SK-N-SH treated with all-trans-retinoic acid at 6 μM for 48 hours (cell line): ENCODE measurements around the gene OSBPL2.

Experiments used
- ATAC-seq: fragments of 200-7000 bp; cut with Tn5 transposase; 3 replicates; pipeline ENCODE4 v1.9.1; 2020; ENCODE audit warnings: mild to moderate bottlenecking, moderate library complexity
- ARNTL ChIP-seq: fragments of 450-650 bp; formaldehyde crosslinking; IDR thresholded peaks from 2 replicates; pipeline ENCODE4 v1.5.0; 2020; ENCODE audit warnings: low read depth, mild to moderate bottlenecking, moderate library complexity, borderline replicate concordance
- CSDC2 ChIP-seq: fragments of 250-450 bp; sonication (Bioruptor Pico); IDR thresholded peaks from 2 replicates; pipeline ENCODE4 v1.5.0; 2020; ENCODE audit warnings: mild to moderate bottlenecking, moderate library complexity
- ESRRG ChIP-seq: fragments of 250-450 bp; sonication (Bioruptor Pico); IDR thresholded peaks from 2 replicates; pipeline ENCODE4 v1.6.1; 2021; ENCODE audit warnings: mild to moderate bottlenecking
- GLIS3 ChIP-seq: fragments of 250-450 bp; sonication (Bioruptor Pico); IDR thresholded peaks from 2 replicates; pipeline ENCODE4 v1.5.0; 2020; ENCODE audit warnings: mild to moderate bottlenecking, moderate library complexity
- ISL1 ChIP-seq: fragments of 250-450 bp; sonication (Bioruptor Pico); IDR thresholded peaks from 2 replicates; pipeline ENCODE4 v2.1.2; 2022; ENCODE audit warnings: mild to moderate bottlenecking, moderate library complexity
- OSR1 ChIP-seq: fragments of 250-450 bp; sonication (Bioruptor Pico); IDR thresholded peaks from 2 replicates; pipeline ENCODE4 v1.8.0; 2022; ENCODE audit warnings: moderate library complexity, mild to moderate bottlenecking, inconsistent platforms
- RARB ChIP-seq: fragments of 250-450 bp; sonication (Bioruptor Pico); IDR thresholded peaks from 2 replicates; pipeline ENCODE4 v1.8.0; 2021; ENCODE audit warnings: mild to moderate bottlenecking, moderate library complexity
- SNAI2 ChIP-seq: fragments of 250-450 bp; sonication (Bioruptor Pico); IDR thresholded peaks from 2 replicates; pipeline ENCODE4 v1.5.0; 2020; ENCODE audit warnings: mild to moderate bottlenecking, moderate library complexity
- TCF4 ChIP-seq: fragments of 250-450 bp; sonication (Bioruptor Pico); IDR thresholded peaks from 2 replicates; pipeline ENCODE4 v1.8.0; 2021; ENCODE audit warnings: mild to moderate bottlenecking, moderate library complexity, borderline replicate concordance
- TOX ChIP-seq: fragments of 250-450 bp; sonication (Bioruptor Pico); IDR thresholded peaks from 2 replicates; pipeline ENCODE4 v1.8.0; 2021; ENCODE audit warnings: mild to moderate bottlenecking, moderate library complexity, borderline replicate concordance
- ZC3H10 ChIP-seq: fragments of 250-450 bp; sonication (Bioruptor Pico); IDR thresholded peaks from 2 replicates; pipeline ENCODE4 v1.5.1; 2021; ENCODE audit warnings: mild to moderate bottlenecking, moderate library complexity
- ZFP3 ChIP-seq: fragments of 250-450 bp; sonication (Bioruptor Pico); IDR thresholded peaks from 2 replicates; pipeline ENCODE4 v1.5.0; 2020; ENCODE audit warnings: mild to moderate bottlenecking, moderate library complexity
- ZFP30 ChIP-seq: fragments of 450-650 bp; formaldehyde crosslinking; IDR thresholded peaks from 2 replicates; pipeline ENCODE4 v1.5.0; 2022; ENCODE audit warnings: mild to moderate bottlenecking, moderate library complexity
- ZNF565 ChIP-seq: fragments of 450-650 bp; formaldehyde crosslinking; conservative IDR thresholded peaks from 2 replicates; pipeline ENCODE4 v1.5.0; 2020; ENCODE audit warnings: low read depth, mild to moderate bottlenecking, moderate library complexity
- ZNF70 ChIP-seq: fragments of 450-650 bp; formaldehyde crosslinking; IDR thresholded peaks from 2 replicates; pipeline ENCODE4 v1.5.0; 2020; ENCODE audit warnings: mild to moderate bottlenecking, moderate library complexity
- TF ChIP-seq, protein P1 (sequence below): fragments of 250-450 bp; sonication (Bioruptor Pico); IDR thresholded peaks from 2 replicates; pipeline ENCODE4 v1.5.0; 2020; ENCODE audit warnings: mild to moderate bottlenecking, moderate library complexity
- TF ChIP-seq, protein P2 (sequence below): fragments of 250-450 bp; sonication (Bioruptor Pico); IDR thresholded peaks from 2 replicates; pipeline ENCODE4 v1.5.1; 2021; ENCODE audit warnings: mild to moderate bottlenecking, moderate library complexity
- TF ChIP-seq, protein P3 (sequence below): fragments of 250-450 bp; sonication (Bioruptor Pico); IDR thresholded peaks from 2 replicates; pipeline ENCODE4 v1.8.0; 2021; ENCODE audit warnings: low read depth, mild to moderate bottlenecking, moderate library complexity, borderline replicate concordance
- TF ChIP-seq, protein P4 (sequence below): fragments of 250-450 bp; sonication (Bioruptor Pico); IDR thresholded peaks from 2 replicates; pipeline ENCODE4 v1.8.0; 2020; ENCODE audit warnings: mild to moderate bottlenecking, moderate library complexity, borderline replicate concordance
- TF ChIP-seq, protein P5 (sequence below): fragments of 250-450 bp; sonication (Bioruptor Pico); IDR thresholded peaks from 2 replicates; pipeline ENCODE4 v1.5.1; 2020; ENCODE audit warnings: low read depth, mild to moderate bottlenecking, moderate library complexity

Gene OSBPL2

DNA sequence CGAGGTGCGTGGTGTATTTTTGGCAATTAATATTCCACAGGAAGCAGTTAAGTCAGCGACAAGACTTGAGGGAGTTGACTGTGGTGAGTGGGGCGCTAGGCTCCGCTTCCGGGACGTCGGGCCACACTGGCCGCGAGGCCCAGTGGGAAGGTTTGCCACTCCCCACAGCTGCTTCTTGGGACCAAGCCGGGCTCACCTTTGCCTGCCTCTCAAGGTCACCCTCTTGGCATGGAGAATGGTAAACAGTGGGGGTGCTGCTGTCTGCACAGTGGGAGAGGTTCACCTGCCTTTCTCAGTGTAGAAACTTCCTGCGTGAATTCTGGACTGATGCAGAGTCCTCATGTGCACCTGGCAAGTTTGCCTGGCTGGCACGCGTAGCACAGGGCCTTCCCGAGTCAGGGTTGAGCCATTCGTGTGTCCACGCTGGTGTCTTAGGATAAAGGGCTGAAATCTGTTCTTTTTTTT, 6.4 kb downstream of the OSBPL2 start (continued):
- TF ChIP-seq, protein P1, sequence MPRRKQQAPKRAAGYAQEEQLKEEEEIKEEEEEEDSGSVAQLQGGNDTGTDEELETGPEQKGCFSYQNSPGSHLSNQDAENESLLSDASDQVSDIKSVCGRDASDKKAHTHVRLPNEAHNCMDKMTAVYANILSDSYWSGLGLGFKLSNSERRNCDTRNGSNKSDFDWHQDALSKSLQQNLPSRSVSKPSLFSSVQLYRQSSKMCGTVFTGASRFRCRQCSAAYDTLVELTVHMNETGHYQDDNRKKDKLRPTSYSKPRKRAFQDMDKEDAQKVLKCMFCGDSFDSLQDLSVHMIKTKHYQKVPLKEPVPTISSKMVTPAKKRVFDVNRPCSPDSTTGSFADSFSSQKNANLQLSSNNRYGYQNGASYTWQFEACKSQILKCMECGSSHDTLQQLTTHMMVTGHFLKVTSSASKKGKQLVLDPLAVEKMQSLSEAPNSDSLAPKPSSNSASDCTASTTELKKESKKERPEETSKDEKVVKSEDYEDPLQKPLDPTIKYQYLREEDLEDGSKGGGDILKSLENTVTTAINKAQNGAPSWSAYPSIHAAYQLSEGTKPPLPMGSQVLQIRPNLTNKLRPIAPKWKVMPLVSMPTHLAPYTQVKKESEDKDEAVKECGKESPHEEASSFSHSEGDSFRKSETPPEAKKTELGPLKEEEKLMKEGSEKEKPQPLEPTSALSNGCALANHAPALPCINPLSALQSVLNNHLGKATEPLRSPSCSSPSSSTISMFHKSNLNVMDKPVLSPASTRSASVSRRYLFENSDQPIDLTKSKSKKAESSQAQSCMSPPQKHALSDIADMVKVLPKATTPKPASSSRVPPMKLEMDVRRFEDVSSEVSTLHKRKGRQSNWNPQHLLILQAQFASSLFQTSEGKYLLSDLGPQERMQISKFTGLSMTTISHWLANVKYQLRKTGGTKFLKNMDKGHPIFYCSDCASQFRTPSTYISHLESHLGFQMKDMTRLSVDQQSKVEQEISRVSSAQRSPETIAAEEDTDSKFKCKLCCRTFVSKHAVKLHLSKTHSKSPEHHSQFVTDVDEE (CRISPR knock-in tag) = no peak

DNA sequence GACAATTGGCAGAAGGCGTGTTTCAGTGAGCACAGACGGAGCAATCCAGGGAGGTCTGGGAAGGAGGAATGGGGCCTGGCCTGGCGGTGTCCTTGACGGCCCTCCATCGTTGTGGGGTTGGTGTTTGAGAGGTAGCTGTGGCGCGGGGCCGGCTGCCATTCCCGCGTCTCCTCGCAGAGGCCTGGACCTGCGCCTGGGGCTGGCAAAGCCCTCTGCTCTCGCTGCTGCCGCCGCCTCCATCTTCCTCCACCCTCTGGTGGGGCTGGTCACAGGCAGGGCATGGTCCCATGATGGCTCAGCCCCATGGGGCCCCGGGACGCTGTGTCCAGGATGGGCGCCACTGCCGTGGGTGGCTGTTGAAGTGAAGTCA, 7.6 kb downstream of the OSBPL2 start:
- ATAC-seq = no peak
- TF ChIP-seq CSDC2 (CRISPR knock-in tag) (no peak), ZFP30 (CRISPR knock-in tag) (no peak), ZNF565 (CRISPR knock-in tag) (no peak), ZNF70 (CRISPR knock-in tag) (no peak), GLIS3 (no peak), SNAI2 (CRISPR knock-in tag) (no peak), TOX (no peak), OSR1 (CRISPR knock-in tag) (no peak), ESRRG (no peak)
- TF ChIP-seq, protein P2, sequence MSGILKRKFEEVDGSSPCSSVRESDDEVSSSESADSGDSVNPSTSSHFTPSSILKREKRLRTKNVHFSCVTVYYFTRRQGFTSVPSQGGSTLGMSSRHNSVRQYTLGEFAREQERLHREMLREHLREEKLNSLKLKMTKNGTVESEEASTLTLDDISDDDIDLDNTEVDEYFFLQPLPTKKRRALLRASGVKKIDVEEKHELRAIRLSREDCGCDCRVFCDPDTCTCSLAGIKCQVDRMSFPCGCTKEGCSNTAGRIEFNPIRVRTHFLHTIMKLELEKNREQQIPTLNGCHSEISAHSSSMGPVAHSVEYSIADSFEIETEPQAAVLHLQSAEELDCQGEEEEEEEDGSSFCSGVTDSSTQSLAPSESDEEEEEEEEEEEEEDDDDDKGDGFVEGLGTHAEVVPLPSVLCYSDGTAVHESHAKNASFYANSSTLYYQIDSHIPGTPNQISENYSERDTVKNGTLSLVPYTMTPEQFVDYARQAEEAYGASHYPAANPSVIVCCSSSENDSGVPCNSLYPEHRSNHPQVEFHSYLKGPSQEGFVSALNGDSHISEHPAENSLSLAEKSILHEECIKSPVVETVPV = no peak
- TF ChIP-seq, protein P3, sequence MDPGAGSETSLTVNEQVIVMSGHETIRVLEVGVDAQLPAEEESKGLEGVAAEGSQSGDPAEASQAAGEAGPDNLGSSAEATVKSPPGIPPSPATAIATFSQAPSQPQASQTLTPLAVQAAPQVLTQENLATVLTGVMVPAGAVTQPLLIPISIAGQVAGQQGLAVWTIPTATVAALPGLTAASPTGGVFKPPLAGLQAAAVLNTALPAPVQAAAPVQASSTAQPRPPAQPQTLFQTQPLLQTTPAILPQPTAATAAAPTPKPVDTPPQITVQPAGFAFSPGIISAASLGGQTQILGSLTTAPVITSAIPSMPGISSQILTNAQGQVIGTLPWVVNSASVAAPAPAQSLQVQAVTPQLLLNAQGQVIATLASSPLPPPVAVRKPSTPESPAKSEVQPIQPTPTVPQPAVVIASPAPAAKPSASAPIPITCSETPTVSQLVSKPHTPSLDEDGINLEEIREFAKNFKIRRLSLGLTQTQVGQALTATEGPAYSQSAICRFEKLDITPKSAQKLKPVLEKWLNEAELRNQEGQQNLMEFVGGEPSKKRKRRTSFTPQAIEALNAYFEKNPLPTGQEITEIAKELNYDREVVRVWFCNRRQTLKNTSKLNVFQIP (CRISPR knock-in tag) = no peak

DNA sequence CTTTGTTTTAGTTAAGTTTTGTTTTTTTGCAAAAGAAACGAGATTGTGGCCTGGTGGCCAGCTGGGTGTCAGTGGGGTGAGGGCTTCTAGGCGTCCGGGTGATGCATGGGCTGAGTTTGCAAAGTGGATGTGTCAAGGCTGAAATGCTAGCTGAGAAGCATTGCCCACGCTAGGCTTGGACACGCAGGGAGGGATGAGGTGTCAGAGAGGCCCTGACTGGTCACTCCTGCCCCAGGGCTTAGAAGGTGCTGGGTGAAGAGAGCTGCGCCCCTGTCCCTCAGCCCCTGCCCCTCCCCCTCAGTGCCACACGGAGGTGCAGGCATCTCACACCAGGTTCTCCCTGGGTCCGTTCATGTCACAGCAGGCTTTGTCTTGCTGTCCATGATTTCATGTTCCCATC, 8.1 kb downstream of the OSBPL2 start:
- no peak for ATAC-seq
- TF ChIP-seq, protein P3 (CRISPR knock-in tag) = no peak
- TF ChIP-seq, protein P4, sequence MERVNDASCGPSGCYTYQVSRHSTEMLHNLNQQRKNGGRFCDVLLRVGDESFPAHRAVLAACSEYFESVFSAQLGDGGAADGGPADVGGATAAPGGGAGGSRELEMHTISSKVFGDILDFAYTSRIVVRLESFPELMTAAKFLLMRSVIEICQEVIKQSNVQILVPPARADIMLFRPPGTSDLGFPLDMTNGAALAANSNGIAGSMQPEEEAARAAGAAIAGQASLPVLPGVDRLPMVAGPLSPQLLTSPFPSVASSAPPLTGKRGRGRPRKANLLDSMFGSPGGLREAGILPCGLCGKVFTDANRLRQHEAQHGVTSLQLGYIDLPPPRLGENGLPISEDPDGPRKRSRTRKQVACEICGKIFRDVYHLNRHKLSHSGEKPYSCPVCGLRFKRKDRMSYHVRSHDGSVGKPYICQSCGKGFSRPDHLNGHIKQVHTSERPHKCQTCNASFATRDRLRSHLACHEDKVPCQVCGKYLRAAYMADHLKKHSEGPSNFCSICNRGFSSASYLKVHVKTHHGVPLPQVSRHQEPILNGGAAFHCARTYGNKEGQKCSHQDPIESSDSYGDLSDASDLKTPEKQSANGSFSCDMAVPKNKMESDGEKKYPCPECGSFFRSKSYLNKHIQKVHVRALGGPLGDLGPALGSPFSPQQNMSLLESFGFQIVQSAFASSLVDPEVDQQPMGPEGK (CRISPR knock-in tag) = no peak
- TF ChIP-seq ARNTL (CRISPR knock-in tag) (no peak), OSR1 (CRISPR knock-in tag) (no peak), ZFP30 (CRISPR knock-in tag) (no peak), ZC3H10 (CRISPR knock-in tag) (no peak), ISL1 (CRISPR knock-in tag) (no peak), ESRRG (no peak), CSDC2 (CRISPR knock-in tag) (no peak), TCF4 (no peak), ZFP3 (CRISPR knock-in tag) (no peak), TOX (no peak), RARB (CRISPR knock-in tag) (no peak), SNAI2 (CRISPR knock-in tag) (no peak)
- TF ChIP-seq, protein P5, sequence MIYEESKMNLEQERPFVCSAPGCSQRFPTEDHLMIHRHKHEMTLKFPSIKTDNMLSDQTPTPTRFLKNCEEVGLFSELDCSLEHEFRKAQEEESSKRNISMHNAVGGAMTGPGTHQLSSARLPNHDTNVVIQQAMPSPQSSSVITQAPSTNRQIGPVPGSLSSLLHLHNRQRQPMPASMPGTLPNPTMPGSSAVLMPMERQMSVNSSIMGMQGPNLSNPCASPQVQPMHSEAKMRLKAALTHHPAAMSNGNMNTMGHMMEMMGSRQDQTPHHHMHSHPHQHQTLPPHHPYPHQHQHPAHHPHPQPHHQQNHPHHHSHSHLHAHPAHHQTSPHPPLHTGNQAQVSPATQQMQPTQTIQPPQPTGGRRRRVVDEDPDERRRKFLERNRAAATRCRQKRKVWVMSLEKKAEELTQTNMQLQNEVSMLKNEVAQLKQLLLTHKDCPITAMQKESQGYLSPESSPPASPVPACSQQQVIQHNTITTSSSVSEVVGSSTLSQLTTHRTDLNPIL (CRISPR knock-in tag) = no peak
- TF ChIP-seq, protein P2 = no peak
- TF ChIP-seq, protein P1 (CRISPR knock-in tag) = no peak
